ENCODE data around the gene SELENOO. TPM values are rescaled to one million over a fixed set of nuclear protein-coding genes. Genes with fewer than 3 reads are reported as not detected.
A peak's percentile ranks its signal among the peaks of the same experiment; 100 is the strongest.

The SELENOO gene
- total and polyA plus RNA-seq, 4 experiments from 2014 or later, result 2.0 to 34.8 (median 20.2) TPM

- Mint-ChIP-seq H3K27me3 (peaks cover 2 to 7% of the 10 kb centered on the region in 2 donors), H3K36me3 (no peaks in the 10 kb centered on the region), H3K4me1 (peaks cover 1 to 19% (median 7%) of the 10 kb centered on the region in 4 donors), H3K4me3 (no peak overlapping the region), H3K9me3 (no peaks in the 10 kb centered on the region), H3K27ac (peak overlapping the region in 1 of 7 donors; percentile 64)
- Histone ChIP-seq H3K4me3 (ENCODE audit: low read length in 2 of 2) (no peak overlapping the region), H3K9me3 (ENCODE audit: control insufficient read depth in 1 of 2, low read length in 2 of 2) (no peaks in the 10 kb centered on the region), H3K36me3 (ENCODE audit: insufficient read depth, low read length) (no peaks in the 10 kb centered on the region), H3K27ac (ENCODE audit: low read depth, low read length) (no peak overlapping the region), H3K4me1 (ENCODE audit: insufficient read depth, low read length) (peaks cover 16% of the 10 kb centered on the region), H3K27me3 (ENCODE audit: insufficient read depth, low read length) (no peaks in the 10 kb centered on the region)
- no peak for DNase-seq
- ChIA-PET POLR2A (ENCODE audit: partially characterized antibody) (no interaction called here), CTCF (ENCODE audit: partially characterized antibody) (interaction anchor here (2.0 to 3.5 kb wide), 3 partner anchors 13 to 17 kb away, joined by 8 to 28 read pairs (median 19); no protein-coding TSS in a partner anchor)
- intact Hi-C loops (cut with micrococcal nuclease), result loop anchor here (10.0 kb wide), 1 partner anchor 221 kb away; the partner anchor contains the start of gene SBF1
These were observed 53.1 kb downstream of the SELENOO start for GRCh38 chr22:50253941-50254340.

- Mint-ChIP-seq H3K4me1 (peaks cover 1 to 16% (median 5%) of the 10 kb centered on the region in 4 donors), H3K4me3 (no peak overlapping the region), H3K27me3 (peaks cover 6 to 9% of the 10 kb centered on the region in 2 donors), H3K9me3 (no peaks in the 10 kb centered on the region), H3K36me3 (no peaks in the 10 kb centered on the region), H3K27ac (no peak overlapping the region)
- intact Hi-C loops (cut with micrococcal nuclease), result loop anchor here (10.0 kb wide), 1 partner anchor 220 kb away; the partner anchor contains the start of gene SBF1
- H3K36me3 ChIP-seq (ENCODE audit: insufficient read depth, low read length), result no peaks in the 10 kb centered on the region
- H3K27ac ChIP-seq (ENCODE audit: low read depth, low read length), result no peak overlapping the region
- DNase-seq, result no peak
- POLR2A ChIA-PET (ENCODE audit: partially characterized antibody), result no interaction called here
- no peaks in the 10 kb centered on the region for H3K27me3 ChIP-seq (ENCODE audit: insufficient read depth, low read length)
- CTCF ChIA-PET (ENCODE audit: partially characterized antibody), result no interaction called here
- no peak overlapping the region for H3K4me3 ChIP-seq (ENCODE audit: low read length in 2 of 2)
- no peaks in the 10 kb centered on the region for H3K9me3 ChIP-seq (ENCODE audit: control insufficient read depth in 1 of 2, low read length in 2 of 2)
- H3K4me1 ChIP-seq (ENCODE audit: insufficient read depth, low read length), result peaks cover 7% of the 10 kb centered on the region
These were observed 54.3 kb downstream of the SELENOO start for GRCh38 chr22:50255099-50255498.

- no peak overlapping the region for H3K27ac Mint-ChIP-seq
- no peak overlapping the region for H3K4me3 Mint-ChIP-seq
- no peak overlapping the region for H3K27ac ChIP-seq (ENCODE audit: low read depth, low read length)
- H3K27me3 Mint-ChIP-seq, result peaks cover 6 to 9% of the 10 kb centered on the region in 2 donors
- no peaks in the 10 kb centered on the region for H3K9me3 Mint-ChIP-seq
- H3K36me3 Mint-ChIP-seq, result no peaks in the 10 kb centered on the region
- ChIA-PET CTCF (ENCODE audit: partially characterized antibody) (interaction anchor here (0.8 kb wide), 1 partner anchor 242 kb away, joined by 4 read pairs; no protein-coding TSS in a partner anchor), POLR2A (ENCODE audit: partially characterized antibody) (no interaction called here)
- peaks cover 2% of the 10 kb centered on the region for H3K4me1 ChIP-seq (ENCODE audit: insufficient read depth, low read length)
- H3K4me3 ChIP-seq (ENCODE audit: low read length in 2 of 2), result no peak overlapping the region
- no peaks in the 10 kb centered on the region for H3K36me3 ChIP-seq (ENCODE audit: insufficient read depth, low read length)
- H3K4me1 Mint-ChIP-seq, result peaks cover 0 to 10% (median 1%) of the 10 kb centered on the region in 4 donors
- H3K27me3 ChIP-seq (ENCODE audit: insufficient read depth, low read length), result no peaks in the 10 kb centered on the region
- no peak for DNase-seq
- intact Hi-C loops (cut with micrococcal nuclease), result loop anchor here (10.0 kb wide), 1 partner anchor 219 kb away; the partner anchor contains the start of gene SBF1
- no peaks in the 10 kb centered on the region for H3K9me3 ChIP-seq (ENCODE audit: control insufficient read depth in 1 of 2, low read length in 2 of 2)
These were observed 54.8 kb downstream of the SELENOO start for GRCh38 chr22:50255607-50256006.

- no peak overlapping the region for H3K4me3 Mint-ChIP-seq
- CTCF ChIA-PET (ENCODE audit: partially characterized antibody), result interaction anchor here (0.8 to 1.2 kb wide), 2 partner anchors 86 to 242 kb away, joined by 3 to 4 read pairs; no protein-coding TSS in a partner anchor
- H3K27ac ChIP-seq (ENCODE audit: low read depth, low read length), result no peak overlapping the region
- H3K27me3 Mint-ChIP-seq, result peaks cover 6 to 9% of the 10 kb centered on the region in 2 donors
- H3K9me3 ChIP-seq (ENCODE audit: control insufficient read depth in 1 of 2, low read length in 2 of 2), result no peaks in the 10 kb centered on the region
- no peaks in the 10 kb centered on the region for H3K36me3 ChIP-seq (ENCODE audit: insufficient read depth, low read length)
- no peaks in the 10 kb centered on the region for H3K9me3 Mint-ChIP-seq
- DNase-seq, result no peak
- intact Hi-C loops (cut with micrococcal nuclease), result loop anchor here (10.0 kb wide), 1 partner anchor 218 kb away; the partner anchor contains the start of gene SBF1
- no peaks in the 10 kb centered on the region for H3K36me3 Mint-ChIP-seq
- peaks cover 0 to 7% (median 0%) of the 10 kb centered on the region in 4 donors for H3K4me1 Mint-ChIP-seq
- POLR2A ChIA-PET (ENCODE audit: partially characterized antibody), result no interaction called here
- H3K4me3 ChIP-seq (ENCODE audit: low read length in 2 of 2), result no peak overlapping the region
- H3K27ac Mint-ChIP-seq, result no peak overlapping the region
- H3K4me1 ChIP-seq (ENCODE audit: insufficient read depth, low read length), result no peaks in the 10 kb centered on the region
- no peaks in the 10 kb centered on the region for H3K27me3 ChIP-seq (ENCODE audit: insufficient read depth, low read length)
These were observed 55.5 kb downstream of the SELENOO start for GRCh38 chr22:50256258-50256862.

- H3K4me1 Mint-ChIP-seq, result peaks cover 0 to 6% (median 2%) of the 10 kb centered on the region in 4 donors
- Histone ChIP-seq H3K27ac (ENCODE audit: low read depth, low read length) (no peak overlapping the region), H3K9me3 (ENCODE audit: control insufficient read depth in 1 of 2, low read length in 2 of 2) (no peaks in the 10 kb centered on the region), H3K4me1 (ENCODE audit: insufficient read depth, low read length) (peaks cover under 1% of the 10 kb centered on the region), H3K4me3 (ENCODE audit: low read length in 2 of 2) (no peak overlapping the region), H3K36me3 (ENCODE audit: insufficient read depth, low read length) (no peaks in the 10 kb centered on the region), H3K27me3 (ENCODE audit: insufficient read depth, low read length) (no peaks in the 10 kb centered on the region)
- intact Hi-C loops (cut with micrococcal nuclease), result loop anchor here (10.0 kb wide), 1 partner anchor 218 kb away; the partner anchor contains the start of gene SBF1
- no peaks in the 10 kb centered on the region for H3K36me3 Mint-ChIP-seq
- ChIA-PET POLR2A (ENCODE audit: partially characterized antibody) (no interaction called here), CTCF (ENCODE audit: partially characterized antibody) (interaction anchor here (1.2 kb wide), 1 partner anchor 85 kb away, joined by 3 read pairs; no protein-coding TSS in a partner anchor)
- DNase-seq, result no peak
- H3K9me3 Mint-ChIP-seq, result no peaks in the 10 kb centered on the region
- H3K27me3 Mint-ChIP-seq, result peaks cover 7 to 12% of the 10 kb centered on the region in 2 donors
- no peak overlapping the region for H3K27ac Mint-ChIP-seq
- no peak overlapping the region for H3K4me3 Mint-ChIP-seq
These were observed 56.2 kb downstream of the SELENOO start for GRCh38 chr22:50257041-50257440.

GRCh38 chr22:50257451-50258360 lies 56.9 kb downstream of the SELENOO start:
- ChIA-PET CTCF (ENCODE audit: partially characterized antibody) (no interaction called here), POLR2A (ENCODE audit: partially characterized antibody) (no interaction called here)
- no peaks in the 10 kb centered on the region for H3K9me3 ChIP-seq (ENCODE audit: control insufficient read depth in 1 of 2, low read length in 2 of 2)
- H3K4me1 ChIP-seq (ENCODE audit: insufficient read depth, low read length), result peaks cover 4% of the 10 kb centered on the region
- no peaks in the 10 kb centered on the region for H3K27me3 ChIP-seq (ENCODE audit: insufficient read depth, low read length)
- H3K4me3 ChIP-seq (ENCODE audit: low read length in 2 of 2), result no peak overlapping the region
- Mint-ChIP-seq H3K4me3 (no peak overlapping the region), H3K4me1 (peaks cover 0 to 7% (median 6%) of the 10 kb centered on the region in 4 donors), H3K27ac (no peak overlapping the region), H3K27me3 (peaks cover 11 to 18% of the 10 kb centered on the region in 2 donors), H3K9me3 (no peaks in the 10 kb centered on the region), H3K36me3 (no peaks in the 10 kb centered on the region)
- intact Hi-C loops (cut with micrococcal nuclease), result loop anchor here (10.0 kb wide), 1 partner anchor 217 kb away; the partner anchor contains the start of gene SBF1
- DNase-seq, result no peak
- no peaks in the 10 kb centered on the region for H3K36me3 ChIP-seq (ENCODE audit: insufficient read depth, low read length)
- no peak overlapping the region for H3K27ac ChIP-seq (ENCODE audit: low read depth, low read length)

Measured in CD4-positive, alpha-beta memory T cell (primary cell).